A549 (cell line): ENCODE data around the gene COL28A1. TPM values are rescaled to one million over a fixed set of nuclear protein-coding genes. Genes with fewer than 3 reads are reported as not detected.

Source experiments
- ATAC-seq, 2 experiments: fragments of 200-7000 bp in 1 of 2; fragments of >200 bp in 1 of 2; cut with Nextera tagmentation in 1 of 2; cut with Tn5 transposase in 1 of 2; 3 replicates each; pipeline versions ENCODE4 v1.8.0 to v1.9.1; 2018 to 2020; ENCODE audit warnings: mild to moderate bottlenecking in 1 of 2, moderate library complexity in 1 of 2
- CTCF ChIA-PET: fragments of 300-600 bp; sonication (Branson Sonifier 250); formaldehyde crosslinking; extraction: SDS; loops from one replicate; lab custom pipeline; 2021; ENCODE audit warnings: antibody characterized with exemption, inconsistent platforms; lab: Yijun Ruan, JAX
- POLR2A ChIA-PET: fragments of 350-600 bp; formaldehyde crosslinking; extraction: SDS; loops from one replicate; lab custom pipeline; 2021; ENCODE audit warnings: antibody characterized with exemption, inconsistent platforms; lab: Yijun Ruan, JAX
- DNase-seq, 2 experiments: peaks; one replicate each; pipeline versions ENCODE4 v3.0.0 to v3.0.0-alpha.2; 2011 to 2016; ENCODE audit warnings: low read depth in 1 of 2, low spot score in 1 of 2
- FAIRE-seq: peaks from 2 replicates; lab custom pipeline; 2011; peaks lifted over from hg19 to GRCh38; lab: Jason Lieb, UNC
- H3K27ac ChIP-seq, 2 experiments: fragments of >200 bp; sonication (Bioruptor Twin); formaldehyde crosslinking; 3 replicates each; pipeline ENCODE4 v1.5.1; 2016 to 2017
- H3K4me1 ChIP-seq: fragments of >200 bp; sonication (Bioruptor Twin); formaldehyde crosslinking; 3 replicates; pipeline ENCODE4 v1.6.1; 2016
- H3K4me2 ChIP-seq: fragments of >200 bp; sonication (Bioruptor Twin); formaldehyde crosslinking; 3 replicates; pipeline ENCODE4 v1.6.1; 2016
- H3K4me3 ChIP-seq: fragments of >200 bp; sonication (Bioruptor Twin); formaldehyde crosslinking; 3 replicates; pipeline ENCODE4 v1.5.1; 2016
- H3K9me3 ChIP-seq: fragments of >200 bp; sonication (Bioruptor Twin); formaldehyde crosslinking; 3 replicates; pipeline ENCODE4 v1.6.1; 2016
- CEBPB ChIP-seq, 2 experiments: fragments of >200 bp in 1 of 2; sonication (Bioruptor Twin) in 1 of 2; formaldehyde crosslinking in 1 of 2; IDR thresholded peaks; 2 replicates each; pipeline ENCODE4 v1.6.1; 2012 to 2016
- CHD2 ChIP-seq: fragments of 150-350 bp; IDR thresholded peaks from 2 replicates; pipeline ENCODE4 v1.6.1; 2014; ENCODE audit warnings: low read length; ENCODE audit not compliant: partially characterized antibody
- CTCF ChIP-seq: fragments of >200 bp; sonication (Bioruptor Twin); formaldehyde crosslinking; IDR thresholded peaks from 3 replicates; pipeline ENCODE4 v1.5.1; 2016
- EHMT2 ChIP-seq: fragments of 200-600 bp; sonication (generic); IDR thresholded peaks from 2 replicates; pipeline ENCODE4 v1.6.1; 2016; ENCODE audit warnings: antibody characterized with exemption, low read depth, mild to moderate bottlenecking, moderate library complexity
- ELK1 ChIP-seq: fragments of 150-350 bp; IDR thresholded peaks from 2 replicates; pipeline ENCODE4 v1.6.1; 2014; ENCODE audit warnings: low read depth, mild to moderate bottlenecking, low read length
- HDAC2 ChIP-seq: fragments of 200-600 bp; sonication (generic); IDR thresholded peaks from 2 replicates; pipeline ENCODE4 v1.6.1; 2016
- HMGXB4 ChIP-seq: fragments of 250-450 bp; sonication (Bioruptor Pico); IDR thresholded peaks from 2 replicates; pipeline ENCODE4 v1.5.0; 2021; ENCODE audit warnings: mild to moderate bottlenecking, moderate library complexity, borderline replicate concordance
- HOXB13 ChIP-seq: fragments of 250-450 bp; sonication (Bioruptor Pico); IDR thresholded peaks from 2 replicates; pipeline ENCODE4 v1.5.0; 2020; ENCODE audit warnings: low read depth, mild to moderate bottlenecking, moderate library complexity
- JUN ChIP-seq, 2 experiments: fragments of >200 bp; sonication (Bioruptor Twin); formaldehyde crosslinking; IDR thresholded peaks; 2 replicates in 1 of 2; 3 replicates in 1 of 2; pipeline ENCODE4 v1.6.1; 2016 to 2017
- MAX ChIP-seq: IDR thresholded peaks from 2 replicates; pipeline ENCODE4 v1.6.1; 2012
- MAZ ChIP-seq: fragments of 150-350 bp; IDR thresholded peaks from 2 replicates; pipeline ENCODE4 v1.6.1; 2014; ENCODE audit warnings: antibody characterized with exemption, low read depth, low read length, borderline replicate concordance
- MYC ChIP-seq: IDR thresholded peaks from 2 replicates; pipeline ENCODE4 v1.6.1; 2012; ENCODE audit warnings: mild to moderate bottlenecking, inconsistent platforms, low read length, improper control_type of control experiment, borderline replicate concordance
- NR3C1 ChIP-seq: fragments of >200 bp; sonication (Bioruptor Twin); formaldehyde crosslinking; IDR thresholded peaks from 3 replicates; pipeline ENCODE4 v1.6.1; 2017
- RAD21 ChIP-seq, 2 experiments: fragments of >200 bp in 1 of 2; sonication (Bioruptor Twin) in 1 of 2; formaldehyde crosslinking in 1 of 2; IDR thresholded peaks in 1 of 2; conservative IDR thresholded peaks in 1 of 2; 2 replicates in 1 of 2; 3 replicates in 1 of 2; pipeline ENCODE4 v1.6.1; 2012 to 2018; ENCODE audit warnings: inconsistent platforms in 1 of 2
- REST ChIP-seq: fragments of 200-600 bp; sonication (generic); IDR thresholded peaks from 2 replicates; pipeline ENCODE4 v1.6.1; 2016; ENCODE audit warnings: antibody characterized with exemption, mild to moderate bottlenecking, moderate library complexity
- RFX5 ChIP-seq: fragments of 450-650 bp; IDR thresholded peaks from 2 replicates; pipeline ENCODE4 v1.7.1; 2014; ENCODE audit warnings: antibody characterized with exemption, mild to moderate bottlenecking, moderate library complexity
- SREBF2 ChIP-seq: fragments of 450-650 bp; IDR thresholded peaks from 2 replicates; pipeline ENCODE4 v1.6.1; 2014; ENCODE audit warnings: mild to moderate bottlenecking, moderate library complexity
- TFCP2L1 ChIP-seq: fragments of 250-450 bp; sonication (Bioruptor Pico); IDR thresholded peaks from 2 replicates; pipeline ENCODE4 v1.5.0; 2021; ENCODE audit warnings: mild to moderate bottlenecking
- TP53 ChIP-seq: fragments of 250-450 bp; sonication (Bioruptor Pico); IDR thresholded peaks from 2 replicates; pipeline ENCODE4 v1.5.0; 2021; ENCODE audit warnings: mild to moderate bottlenecking, moderate library complexity
- USF2 ChIP-seq: fragments of 450-650 bp; IDR thresholded peaks from 2 replicates; pipeline ENCODE4 v1.6.1; 2014; ENCODE audit warnings: antibody characterized with exemption
- ZC3H11A ChIP-seq: fragments of 450-650 bp; IDR thresholded peaks from 2 replicates; pipeline ENCODE4 v1.6.1; 2014; ENCODE audit warnings: antibody characterized with exemption, mild to moderate bottlenecking
- ZFP36 ChIP-seq: fragments of 450-650 bp; IDR thresholded peaks from 2 replicates; pipeline ENCODE4 v1.6.1; 2014; ENCODE audit warnings: borderline replicate concordance; ENCODE audit not compliant: partially characterized antibody
- ZSCAN20 ChIP-seq: fragments of 250-450 bp; sonication (Bioruptor Pico); IDR thresholded peaks from 2 replicates; pipeline ENCODE4 v1.8.0; 2022; ENCODE audit warnings: mild to moderate bottlenecking, moderate library complexity
- WGBS: methylation state at CpG from one replicate; pipeline ENCODE4 v1.1.6; 2017; ENCODE audit errors: missing lambda C conversion rate; 5-methylcytosine and 5-hydroxymethylcytosine counted together
- polyA plus RNA-seq, 4 experiments: library from polyadenylated mRNA; depleted of rRNA in 3 of 4; stranded (reverse); fragments of >200 nt; fragmentation: RNase III in 1 of 4; extraction: RNeasy Plus Mini Kit Qiagen cat#74134 plus additional on column Dnase treatment in 1 of 4; gene quantifications; 2 replicates in 3 of 4; 3 replicates in 1 of 4; pipeline ENCODE4 v1.2.3, GENCODE V29; 2011 to 2017

COL28A1 gene
- polyA plus RNA-seq, 2 of the 4 experiments (the other 2 are of a cell fraction): 0.08 to 0.17 TPM

GRCh38 chr7:7524121-7524520, 11.6 kb downstream of the COL28A1 start:
- DNase-seq: no peak
- no peak for ATAC-seq
- no peak for FAIRE-seq
- H3K4me1 ChIP-seq: peaks cover 23% of the 10 kb centered on the region
- no peaks in the 10 kb centered on the region for H3K9me3 ChIP-seq
- CTCF ChIA-PET: interaction anchor here (1.4 to 3.1 kb wide), 2 partner anchors 18 to 100 kb away, joined by 3 to 14 read pairs; no protein-coding TSS in a partner anchor
- H3K4me2 ChIP-seq: no peak overlapping the region
- no peak overlapping the region for H3K4me3 ChIP-seq
- H3K27ac ChIP-seq: no peak overlapping the region
- no peak for TF ChIP-seq ELK1
- TF ChIP-seq MAZ: no peak
- no peak for TF ChIP-seq CHD2
- TF ChIP-seq MYC: no peak
- TF ChIP-seq HDAC2: no peak
- TF ChIP-seq USF2: no peak
- no peak for TF ChIP-seq JUN (IDR thresholded peaks at IDR 0.05)
- no peak for TF ChIP-seq NR3C1
- no peak for TF ChIP-seq REST
- no peak for TF ChIP-seq MAX
- TF ChIP-seq ZSCAN20 (CRISPR knock-in tag): no peak
- no peak for TF ChIP-seq CEBPB (IDR thresholded peaks at IDR 0.05)
- TF ChIP-seq CTCF: no peak
- TF ChIP-seq ZFP36: no peak
- no peak for TF ChIP-seq ZC3H11A
- no peak for TF ChIP-seq TP53 (CRISPR knock-in tag)
- no peak for TF ChIP-seq RAD21 (conservative IDR thresholded peaks at IDR 0.05 in 1 of 2, IDR thresholded peaks at IDR 0.05 in 1 of 2)
- TF ChIP-seq RFX5: no peak
- WGBS: 57% methylated on average over 3 of the region's 3 CpGs
- POLR2A ChIA-PET: no interaction called here

GRCh38 chr7:7522421-7522820, 13.3 kb downstream of the COL28A1 start:
- ChIA-PET CTCF (interaction anchor here (1.0 to 3.1 kb wide), 2 partner anchors 68 to 99 kb away, joined by 4 to 14 read pairs; no protein-coding TSS in a partner anchor), POLR2A (no interaction called here)
- Histone ChIP-seq H3K4me2 (no peak overlapping the region), H3K9me3 (no peaks in the 10 kb centered on the region), H3K4me1 (peaks cover 32% of the 10 kb centered on the region), H3K4me3 (no peak overlapping the region), H3K27ac (no peak overlapping the region)
- no peak for FAIRE-seq
- TF ChIP-seq CTCF (no peak), USF2 (no peak), HOXB13 (no peak), ZSCAN20 (CRISPR knock-in tag) (no peak), MAZ (no peak), TFCP2L1 (no peak), SREBF2 (no peak), EHMT2 (no peak), HMGXB4 (CRISPR knock-in tag) (no peak)
- WGBS: 87% methylated on average over 3 of the region's 3 CpGs
- no peak for ATAC-seq
- DNase-seq: no peak
